Sigmoid colon (tissue), 7 donors: ENCODE data around the gene PAOX. TPM values are rescaled to one million over a fixed set of nuclear protein-coding genes. Genes with fewer than 3 reads are reported as not detected.
"Not testable (repeated sequence)": the region's sequence is repeated elsewhere in the genome, so short reads cannot be mapped to it uniquely, and the experiment has no call there.

Source experiments
- DNase-seq: peaks from one replicate; pipeline ENCODE4 v3.0.0-alpha.2; 2019
- H3K27ac ChIP-seq, 4 donors: fragments of 200-600 bp; sonication (generic); one replicate each; pipeline ENCODE4 v1.5.1; 2016 to 2019; ENCODE audit warnings: mild to moderate bottlenecking in 1 of 4
- H3K27me3 ChIP-seq, 3 donors: fragments of 200-600 bp; sonication (generic); one replicate each; pipeline ENCODE4 v1.5.1; 2019; ENCODE audit warnings: mild to moderate bottlenecking in 1 of 3
- H3K36me3 ChIP-seq, 4 donors: fragments of 200-600 bp; sonication (generic); one replicate each; pipeline ENCODE4 v1.5.1; 2016 to 2019
- H3K4me1 ChIP-seq, 4 donors: fragments of 200-600 bp; sonication (generic); one replicate each; pipeline ENCODE4 v1.5.1; 2017 to 2019
- H3K4me3 ChIP-seq, 4 donors: fragments of 200-600 bp; sonication (generic); one replicate each; pipeline ENCODE4 v1.5.1; 2017 to 2019; ENCODE audit warnings: mild to moderate bottlenecking in 2 of 4, moderate library complexity in 1 of 4
- H3K9me3 ChIP-seq, 4 donors: fragments of 200-600 bp in 3 of 4; sonication (generic) in 3 of 4; one replicate each; pipeline versions ENCODE4 v1.5.1 to v1.6.1; 2013 to 2019
- CTCF ChIP-seq, 4 experiments: fragments of 450-650 bp in 3 of 4; fragments of 200-600 bp in 1 of 4; IDR thresholded peaks; one replicate each; pipeline ENCODE4 v1.5.1; 2016 to 2019; ENCODE audit warnings: antibody characterized with exemption in 4 of 4, mild to moderate bottlenecking in 3 of 4, moderate library complexity in 2 of 4
- EP300 ChIP-seq, 4 donors: sonication (generic); formaldehyde crosslinking; IDR thresholded peaks; one replicate each; pipeline ENCODE4 v1.6.1; 2017; ENCODE audit warnings: antibody characterized with exemption in 4 of 4
- POLR2A ChIP-seq, 2 donors: fragments of 450-650 bp; IDR thresholded peaks; one replicate each; pipeline ENCODE4 v1.6.1; 2016; ENCODE audit warnings: antibody characterized with exemption in 2 of 2, mild to moderate bottlenecking in 2 of 2, moderate library complexity in 2 of 2
- POLR2AphosphoS5 ChIP-seq, 4 donors: sonication (generic); formaldehyde crosslinking; IDR thresholded peaks; one replicate each; pipeline ENCODE4 v1.6.1; 2017; ENCODE audit warnings: antibody characterized with exemption in 4 of 4
- WGBS, 2 donors: extraction: QIAGEN DNeasy Blood & Tissue Kit; methylation state at CpG; one replicate each; pipeline ENCODE4 v1.1.7; 2013; 5-methylcytosine and 5-hydroxymethylcytosine counted together
- intact Hi-C: fragments of 100-400 bp; cut with DNase I; formaldehyde crosslinking; loops from one replicate; pipeline ENCODE4 v1.15.1; 2023
- polyA plus RNA-seq, 3 donors: library from polyadenylated mRNA; stranded (reverse); fragments of 200-250 nt; gene quantifications; one replicate each; pipeline ENCODE4 v1.2.3, GENCODE V29; 2013
- total RNA-seq, 4 donors: library from RNA; depleted of rRNA; stranded (reverse); fragments of >200 nt; gene quantifications; one replicate each; pipeline ENCODE4 v1.1.0, GENCODE V29; 2016
- donor health status: healthy with polysubstance abuse.
- donor health status: Bipolar disorder and iron deficiency.
- donor health status: healthy.

PAOX gene
- total and polyA plus RNA-seq, 7 donors: 5.4 to 11.8 (median 8.7) TPM

DNA sequence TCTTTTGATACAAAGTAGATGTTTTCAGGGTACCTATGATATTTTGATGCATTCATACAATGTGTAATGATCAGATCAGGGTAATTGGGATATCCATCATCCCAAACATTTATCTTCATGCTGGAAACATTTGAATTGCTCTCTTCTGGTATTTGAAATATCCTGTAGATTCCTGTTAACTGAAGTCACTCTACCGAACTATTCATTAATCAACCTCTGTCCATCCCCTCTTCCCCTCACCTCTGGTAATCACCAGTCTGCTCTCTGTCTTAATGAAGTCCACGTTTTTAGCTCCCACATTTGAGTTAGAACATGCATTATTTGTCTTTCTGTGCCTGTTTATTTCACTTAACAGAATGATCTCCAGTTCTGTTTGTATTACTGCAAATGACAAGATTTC, 26.2 kb downstream of the PAOX start:
- no peaks in the 10 kb centered on the region for H3K27me3 ChIP-seq
- 66 to 82% methylated on average over 2 of the region's 2 CpGs for WGBS, 2 donors
- no peak for TF ChIP-seq CTCF (IDR thresholded peaks at IDR 0.05)
- no peak for TF ChIP-seq EP300 (IDR thresholded peaks at IDR 0.05)
- no peak for TF ChIP-seq POLR2AphosphoS5 (IDR thresholded peaks at IDR 0.05)
- no peak for TF ChIP-seq POLR2A (IDR thresholded peaks at IDR 0.05)
- no peaks in the 10 kb centered on the region for H3K9me3 ChIP-seq
- no peak for DNase-seq
- no peak overlapping the region for H3K4me3 ChIP-seq
- peaks cover 11 to 76% (median 21%) of the 10 kb centered on the region in 4 donors for H3K36me3 ChIP-seq
- no peak overlapping the region for H3K27ac ChIP-seq
- intact Hi-C loops: no loop called here
- no peaks in the 10 kb centered on the region for H3K4me1 ChIP-seq

DNA sequence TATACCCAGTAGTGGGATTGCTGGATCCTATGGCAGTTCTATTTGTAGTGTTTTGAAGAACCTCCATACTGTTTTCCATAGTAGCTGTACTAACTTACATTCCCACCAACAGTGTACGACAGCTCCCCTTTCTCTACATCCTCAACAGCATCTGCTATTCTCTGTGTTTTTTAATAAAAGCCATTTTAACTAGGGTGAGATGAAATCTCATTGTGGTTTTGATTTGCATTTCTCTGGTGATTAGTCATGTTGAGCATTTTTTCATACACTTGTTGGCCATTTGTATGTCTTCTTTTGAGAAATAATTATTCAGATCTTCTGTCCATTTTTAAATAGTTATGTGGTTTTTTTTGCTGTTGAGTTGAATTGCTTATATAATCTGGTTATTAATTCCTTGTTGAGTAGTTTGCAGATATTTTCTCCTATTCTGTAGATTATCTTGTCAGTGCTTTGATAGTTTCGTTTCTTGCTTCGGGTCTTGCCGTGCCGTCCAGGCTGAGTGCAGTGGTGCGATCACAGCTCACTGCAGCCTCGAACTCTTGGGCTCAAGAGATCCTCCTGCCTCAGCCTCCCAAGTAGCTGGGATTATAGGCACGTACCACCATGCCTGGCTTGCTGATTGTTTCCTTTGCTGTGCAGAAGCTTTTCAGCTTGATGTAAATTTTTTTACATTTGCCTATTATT, 26.9 kb downstream of the PAOX start:
- 86 to 91% methylated on average over 8 of the region's 8 CpGs for WGBS, 2 donors
- peaks cover 11 to 76% (median 20%) of the 10 kb centered on the region in 4 donors for H3K36me3 ChIP-seq
- TF ChIP-seq EP300 (IDR thresholded peaks at IDR 0.05): no peak
- H3K4me1 ChIP-seq: no peaks in the 10 kb centered on the region
- no peak overlapping the region for H3K4me3 ChIP-seq
- H3K9me3 ChIP-seq: peaks cover 0 to under 1% (median 0%) of the 10 kb centered on the region in 4 donors
- intact Hi-C loops: no loop called here
- no peaks in the 10 kb centered on the region for H3K27me3 ChIP-seq
- no peak for DNase-seq
- no peak overlapping the region for H3K27ac ChIP-seq

GRCh38 chr10:133411523-133412380, 32.7 kb downstream of the PAOX start:
- Histone ChIP-seq H3K36me3 (peaks cover 6 to 59% (median 18%) of the 10 kb centered on the region in 4 donors), H3K27ac (no peak overlapping the region), H3K9me3 (peaks cover 0 to 7% (median 2%) of the 10 kb centered on the region in 4 donors), H3K27me3 (no peaks in the 10 kb centered on the region), H3K4me3 (no peak overlapping the region), H3K4me1 (no peaks in the 10 kb centered on the region)
- 98% methylated on average over 7 of the region's 7 CpGs for WGBS, 2 donors
- no peak for TF ChIP-seq CTCF (IDR thresholded peaks at IDR 0.05)
- TF ChIP-seq POLR2A (IDR thresholded peaks at IDR 0.05): no peak
- no peak for TF ChIP-seq POLR2AphosphoS5 (IDR thresholded peaks at IDR 0.05)
- TF ChIP-seq EP300 (IDR thresholded peaks at IDR 0.05): no peak
- DNase-seq: no peak
- intact Hi-C loops: no loop called here

- no peak for DNase-seq
- Histone ChIP-seq H3K9me3 (peaks cover 0 to 7% (median 2%) of the 10 kb centered on the region in 4 donors), H3K4me3 (no peak overlapping the region), H3K36me3 (peaks cover 6 to 59% (median 16%) of the 10 kb centered on the region in 4 donors), H3K27me3 (no peaks in the 10 kb centered on the region), H3K27ac (no peak overlapping the region), H3K4me1 (no peaks in the 10 kb centered on the region)
- TF ChIP-seq POLR2AphosphoS5 (IDR thresholded peaks at IDR 0.05): no peak
- no peak for TF ChIP-seq CTCF (IDR thresholded peaks at IDR 0.05)
- TF ChIP-seq POLR2A (IDR thresholded peaks at IDR 0.05): no peak
- TF ChIP-seq EP300 (IDR thresholded peaks at IDR 0.05): no peak
- intact Hi-C loops: no loop called here
Observed at GRCh38 chr10:133412381-133412711, 33.3 kb downstream of the PAOX start.

DNA sequence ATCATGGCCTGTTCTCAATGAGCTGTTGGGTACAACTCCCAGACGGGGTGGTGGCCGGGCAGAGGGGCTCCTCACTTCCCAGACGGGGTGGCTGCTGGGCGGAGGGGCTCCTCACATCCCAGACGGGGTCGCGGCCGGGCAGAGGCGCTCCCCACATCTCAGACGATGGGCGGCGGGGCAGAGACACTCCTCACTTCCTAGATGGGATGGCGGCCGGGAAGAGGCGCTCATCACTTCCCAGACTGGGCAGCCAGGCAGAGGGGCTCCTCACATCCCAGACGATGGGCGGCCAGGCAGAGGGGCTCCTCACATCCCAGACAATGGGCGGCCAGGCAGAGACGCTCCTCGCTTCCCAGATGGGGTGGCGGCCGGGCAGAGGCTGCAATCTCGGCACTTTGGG, 35.3 kb downstream of the PAOX start:
- DNase-seq, H3K4me3 ChIP-seq, H3K4me1 ChIP-seq, intact Hi-C loops, H3K9me3 ChIP-seq, H3K27ac ChIP-seq, H3K27me3 ChIP-seq: not testable (repeated sequence)
- 96 to 98% methylated on average over 22 to 23 of the region's 23 CpGs for WGBS, 2 donors
- H3K36me3 ChIP-seq: peaks cover 4 to 59% (median 21%) of the 10 kb centered on the region in 4 donors
